HCT116 (cell line): ENCODE results near the gene BCL11B. TPM values are rescaled to one million over a fixed set of nuclear protein-coding genes. Genes with fewer than 3 reads are reported as not detected.

Experiments
- ATAC-seq: fragments of 200-7000 bp; cut with Tn5 transposase; 2 replicates; pipeline ENCODE4 v1.9.1; 2020; ENCODE audit warnings: mild to moderate bottlenecking, moderate library complexity
- BruUV-seq: library from RNA; stranded (reverse); fragments of 400-500 nt; replicated peaks from 2 replicates; lab custom pipeline; 2021; lab: Mats Ljungman, UMichigan
- CTCF ChIA-PET: fragments of 300-600 bp; sonication (Branson Sonifier 250); formaldehyde crosslinking; loops from one replicate; lab custom pipeline; 2021; ENCODE audit warnings: antibody characterized with exemption; lab: Charles Lee
- POLR2A ChIA-PET: fragments of 300-600, 350-600 bp; sonication (Branson Sonifier 250); formaldehyde crosslinking; loops from one replicate; lab custom pipeline; 2021; ENCODE audit warnings: antibody characterized with exemption; lab: Charles Lee
- RAD21 ChIA-PET, 2 experiments: fragments of 300-600 bp; sonication (Branson Sonifier 250); formaldehyde crosslinking; loops; one replicate each; lab custom pipeline; 2023; ENCODE audit warnings: low total read pairs in 2 of 2; ENCODE audit not compliant: uncharacterized antibody in 2 of 2, unreplicated experiment in 2 of 2, low non-redundant PET in 1 of 2; lab: Charles Lee
- DNase-seq: peaks from one replicate; pipeline ENCODE4 v3.0.0-alpha.2; 2010; ENCODE audit warnings: low read depth, low spot score
- H2AFZ ChIP-seq: fragments of 200-600 bp; shearing (Covaris generic), sonication (generic); 2 replicates; pipeline ENCODE4 v1.6.1; 2017; ENCODE audit warnings: low read depth, mixed run types, mixed read lengths, antibody characterized with exemption, low read length; ENCODE audit not compliant: poor library complexity, severe bottlenecking
- H3K27ac ChIP-seq: 2 replicates; pipeline ENCODE4 v1.5.1; 2012; ENCODE audit warnings: low read depth, low read length
- H3K27me3 ChIP-seq: fragments of 200-600 bp; sonication (generic); 2 replicates; pipeline ENCODE4 v1.6.1; 2016; ENCODE audit warnings: mixed run types, low read length, mixed read lengths; ENCODE audit not compliant: insufficient read depth
- H3K36me3 ChIP-seq, 2 experiments: fragments of 200-500 bp in 1 of 2; fragments of 200-600 bp in 1 of 2; sonication (Bioruptor generic) in 1 of 2; sonication (generic) in 1 of 2; 2 replicates each; pipeline versions ENCODE4 v1.5.1 to v1.6.1; 2014 to 2016; ENCODE audit warnings: low read length in 2 of 2, inconsistent platforms in 1 of 2, mixed read lengths in 1 of 2, mixed run types in 1 of 2; ENCODE audit not compliant: insufficient read depth in 2 of 2, control insufficient read depth in 1 of 2
- H3K4me1 ChIP-seq, 2 experiments: fragments of 200-600 bp in 1 of 2; sonication (generic) in 1 of 2; 2 replicates each; pipeline versions ENCODE4 v1.5.1 to v1.6.1; 2012 to 2017; ENCODE audit warnings: low read length in 2 of 2, inconsistent platforms in 1 of 2, mild to moderate bottlenecking in 1 of 2, mixed read lengths in 1 of 2, mixed run types in 1 of 2, moderate library complexity in 1 of 2; ENCODE audit not compliant: insufficient read depth in 2 of 2, control insufficient read depth in 1 of 2
- H3K4me2 ChIP-seq: fragments of 200-600 bp; sonication (generic); 2 replicates; pipeline ENCODE4 v1.6.1; 2017; ENCODE audit warnings: mixed run types, low read length, mixed read lengths
- H3K4me3 ChIP-seq, 2 experiments: fragments of 200-600 bp in 1 of 2; sonication (generic) in 1 of 2; replicated peaks in 1 of 2; 2 replicates each; pipeline ENCODE4 v1.5.1; 2011 to 2016; ENCODE audit warnings: low read length in 2 of 2, control low read depth in 1 of 2, low read depth in 1 of 2, mild to moderate bottlenecking in 1 of 2, mixed read lengths in 1 of 2, mixed run types in 1 of 2
- H3K79me2 ChIP-seq: fragments of 200-600 bp; sonication (generic); 2 replicates; pipeline ENCODE4 v1.6.1; 2017; ENCODE audit warnings: mild to moderate bottlenecking, mixed run types, low read length, moderate library complexity, mixed read lengths; ENCODE audit not compliant: insufficient read depth
- H3K9ac ChIP-seq: fragments of 200-600 bp; sonication (generic); 2 replicates; pipeline ENCODE4 v1.6.1; 2016; ENCODE audit warnings: low read length, mixed read lengths
- H3K9me2 ChIP-seq: fragments of 200-600 bp; sonication (generic), shearing (Covaris generic); 2 replicates; pipeline ENCODE4 v1.6.1; 2017; ENCODE audit warnings: mixed run types, mild to moderate bottlenecking, moderate library complexity; ENCODE audit not compliant: insufficient read depth
- H3K9me3 ChIP-seq, 2 experiments: fragments of 200-500 bp in 1 of 2; fragments of 200-600 bp in 1 of 2; sonication (Bioruptor generic) in 1 of 2; sonication (generic) in 1 of 2; 2 replicates each; pipeline ENCODE4 v1.6.1; 2014 to 2017; ENCODE audit warnings: low read length in 2 of 2, mixed read lengths in 2 of 2, inconsistent platforms in 1 of 2, low read depth in 1 of 2, mild to moderate bottlenecking in 1 of 2, mixed run types in 1 of 2, moderate library complexity in 1 of 2; ENCODE audit not compliant: control insufficient read depth in 1 of 2, insufficient read depth in 1 of 2
- H4K20me1 ChIP-seq: fragments of 200-600 bp; sonication (generic), shearing (Covaris generic); 2 replicates; pipeline ENCODE4 v1.6.1; 2017; ENCODE audit warnings: mixed run types, mild to moderate bottlenecking, moderate library complexity; ENCODE audit not compliant: insufficient read depth
- CEBPB ChIP-seq: IDR thresholded peaks from 2 replicates; pipeline ENCODE4 v1.6.1; 2012; ENCODE audit warnings: low read depth
- EGR1 ChIP-seq: IDR thresholded peaks from 2 replicates; pipeline ENCODE4 v1.6.1; 2012; ENCODE audit warnings: low read depth
- ELF1 ChIP-seq: IDR thresholded peaks from 2 replicates; pipeline ENCODE4 v1.6.1; 2012; ENCODE audit warnings: low read depth, borderline replicate concordance
- EZH2 ChIP-seq: fragments of 200-600 bp; sonication (generic); IDR thresholded peaks from 2 replicates; pipeline ENCODE4 v1.6.1; 2017; ENCODE audit warnings: antibody characterized with exemption, mixed run types
- EZH2phosphoT487 ChIP-seq: fragments of 200-600 bp; IDR thresholded peaks from 2 replicates; pipeline ENCODE4 v1.6.1; 2018; ENCODE audit warnings: antibody characterized with exemption, borderline replicate concordance
- FOSL1 ChIP-seq: IDR thresholded peaks from 2 replicates; pipeline ENCODE4 v1.6.1; 2012; ENCODE audit warnings: low read depth
- JUND ChIP-seq: IDR thresholded peaks from 2 replicates; pipeline ENCODE4 v1.6.1; 2012
- POLR2A ChIP-seq: IDR thresholded peaks from 2 replicates; pipeline ENCODE4 v1.7.0; 2011; ENCODE audit warnings: borderline replicate concordance; ENCODE audit not compliant: insufficient read depth, insufficient read length; ENCODE audit errors: extremely low read depth
- POLR2AphosphoS5 ChIP-seq: IDR thresholded peaks from 2 replicates; pipeline ENCODE4 v1.6.1; 2011; ENCODE audit warnings: mild to moderate bottlenecking, low read depth, low read length, moderate library complexity
- RAD21 ChIP-seq: IDR thresholded peaks from 2 replicates; pipeline ENCODE4 v1.6.1; 2012; ENCODE audit warnings: low read depth, mild to moderate bottlenecking
- SIN3A ChIP-seq: IDR thresholded peaks from 2 replicates; pipeline ENCODE4 v1.6.1; 2012; ENCODE audit warnings: low read depth
- SP1 ChIP-seq: IDR thresholded peaks from 2 replicates; pipeline ENCODE4 v1.6.1; 2012; ENCODE audit warnings: low read depth
- SRF ChIP-seq: IDR thresholded peaks from 2 replicates; pipeline ENCODE4 v1.6.1; 2012; ENCODE audit warnings: low read depth
- TCF7L2 ChIP-seq: IDR thresholded peaks from 2 replicates; pipeline ENCODE4 v1.7.0; 2011; ENCODE audit warnings: borderline replicate concordance, inconsistent platforms; ENCODE audit not compliant: insufficient read depth, insufficient read length; ENCODE audit errors: extremely low read depth
- YY1 ChIP-seq: IDR thresholded peaks from 2 replicates; pipeline ENCODE4 v1.6.1; 2011; ENCODE audit warnings: low read length, low read depth, moderate library complexity, mild to moderate bottlenecking; ENCODE audit not compliant: insufficient replicate concordance; ENCODE audit errors: extremely low read depth
- ZFX ChIP-seq: fragments of 450-650 bp; IDR thresholded peaks from 2 replicates; pipeline ENCODE4 v1.6.1; 2017
- ZNF274 ChIP-seq: fragments of 200-500 bp; sonication (Bioruptor generic); IDR thresholded peaks from 2 replicates; pipeline ENCODE4 v1.6.1; 2014; ENCODE audit warnings: mild to moderate bottlenecking, low read depth, low read length, inconsistent platforms
- intact Hi-C: fragments of 100-400 bp; cut with micrococcal nuclease; formaldehyde crosslinking; loops from 2 replicates; pipeline ENCODE4 v1.10.0; 2022
- total RNA-seq: library from RNA; stranded (reverse); gene quantifications from one replicate; pipeline ENCODE4 v1.2.1, GENCODE V29; 2021; ENCODE audit not compliant: unreplicated experiment
- TF ChIP-seq, protein P1 (sequence below): IDR thresholded peaks from 2 replicates; pipeline ENCODE4 v1.6.1; 2012
- TF ChIP-seq, protein P2 (sequence below), 3 experiments: fragments of 200-600 bp in 1 of 3; sonication (generic) in 1 of 3; IDR thresholded peaks in 2 of 3; conservative IDR thresholded peaks in 1 of 3; 2 replicates each; pipeline ENCODE4 v1.5.1; 2012 to 2017; ENCODE audit warnings: low read depth in 2 of 3, low read length in 2 of 3, antibody characterized with exemption in 1 of 3, borderline replicate concordance in 1 of 3, control low read depth in 1 of 3, mild to moderate bottlenecking in 1 of 3, mixed read lengths in 1 of 3, mixed run types in 1 of 3, moderate library complexity in 1 of 3; ENCODE audit not compliant: insufficient read depth in 1 of 3
- TF ChIP-seq, protein P3 (sequence below): IDR thresholded peaks from 2 replicates; pipeline ENCODE4 v1.6.1; 2012
- TF ChIP-seq, protein P4 (sequence below): IDR thresholded peaks from 2 replicates; pipeline ENCODE4 v1.6.1; 2011; ENCODE audit warnings: mild to moderate bottlenecking, low read length, moderate library complexity; ENCODE audit not compliant: insufficient replicate concordance; ENCODE audit errors: extremely low read depth

Gene BCL11B
- total RNA-seq, 1 experiment from 2014 or later, result 1.1 TPM

DNA sequence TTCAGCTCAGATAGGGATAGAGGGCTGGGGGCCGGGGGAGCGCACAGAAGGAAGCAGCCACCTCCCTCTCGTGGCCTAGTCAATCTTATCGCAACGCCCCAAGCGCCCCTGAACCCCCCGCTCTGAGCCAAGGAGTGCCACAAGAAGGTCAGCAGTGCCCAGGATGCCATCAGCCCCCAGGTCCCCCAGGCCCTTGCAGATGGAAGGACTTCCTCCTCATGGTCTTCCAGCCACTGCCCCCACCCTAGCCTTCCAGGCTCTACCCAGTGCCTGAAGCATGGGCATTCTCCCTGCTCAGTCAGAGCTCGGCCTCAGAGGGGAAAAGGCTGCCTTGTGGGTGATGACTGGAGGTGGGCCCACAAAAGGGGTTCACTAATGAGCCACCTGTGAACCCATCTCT, 68.2 kb downstream of the BCL11B start (continued):
- TF ChIP-seq SIN3A, result no peak
- TF ChIP-seq RAD21, result no peak
- TF ChIP-seq, protein P1, sequence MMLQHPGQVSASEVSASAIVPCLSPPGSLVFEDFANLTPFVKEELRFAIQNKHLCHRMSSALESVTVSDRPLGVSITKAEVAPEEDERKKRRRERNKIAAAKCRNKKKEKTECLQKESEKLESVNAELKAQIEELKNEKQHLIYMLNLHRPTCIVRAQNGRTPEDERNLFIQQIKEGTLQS, result no peak
- no peak for TF ChIP-seq SP1
- no peak for TF ChIP-seq SRF
- TF ChIP-seq ELF1, result no peak
- no peak for TF ChIP-seq YY1
- TF ChIP-seq, protein P2, sequence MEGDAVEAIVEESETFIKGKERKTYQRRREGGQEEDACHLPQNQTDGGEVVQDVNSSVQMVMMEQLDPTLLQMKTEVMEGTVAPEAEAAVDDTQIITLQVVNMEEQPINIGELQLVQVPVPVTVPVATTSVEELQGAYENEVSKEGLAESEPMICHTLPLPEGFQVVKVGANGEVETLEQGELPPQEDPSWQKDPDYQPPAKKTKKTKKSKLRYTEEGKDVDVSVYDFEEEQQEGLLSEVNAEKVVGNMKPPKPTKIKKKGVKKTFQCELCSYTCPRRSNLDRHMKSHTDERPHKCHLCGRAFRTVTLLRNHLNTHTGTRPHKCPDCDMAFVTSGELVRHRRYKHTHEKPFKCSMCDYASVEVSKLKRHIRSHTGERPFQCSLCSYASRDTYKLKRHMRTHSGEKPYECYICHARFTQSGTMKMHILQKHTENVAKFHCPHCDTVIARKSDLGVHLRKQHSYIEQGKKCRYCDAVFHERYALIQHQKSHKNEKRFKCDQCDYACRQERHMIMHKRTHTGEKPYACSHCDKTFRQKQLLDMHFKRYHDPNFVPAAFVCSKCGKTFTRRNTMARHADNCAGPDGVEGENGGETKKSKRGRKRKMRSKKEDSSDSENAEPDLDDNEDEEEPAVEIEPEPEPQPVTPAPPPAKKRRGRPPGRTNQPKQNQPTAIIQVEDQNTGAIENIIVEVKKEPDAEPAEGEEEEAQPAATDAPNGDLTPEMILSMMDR (IDR thresholded peaks at IDR 0.05 in 2 of 3, conservative IDR thresholded peaks at IDR 0.05 in 1 of 3; ENCODE audit: borderline replicate concordance in 1 of 3, insufficient read depth in 1 of 3, low read depth in 2 of 3, low read length in 2 of 3), result no peak
- no peak for TF ChIP-seq ZFX

DNA sequence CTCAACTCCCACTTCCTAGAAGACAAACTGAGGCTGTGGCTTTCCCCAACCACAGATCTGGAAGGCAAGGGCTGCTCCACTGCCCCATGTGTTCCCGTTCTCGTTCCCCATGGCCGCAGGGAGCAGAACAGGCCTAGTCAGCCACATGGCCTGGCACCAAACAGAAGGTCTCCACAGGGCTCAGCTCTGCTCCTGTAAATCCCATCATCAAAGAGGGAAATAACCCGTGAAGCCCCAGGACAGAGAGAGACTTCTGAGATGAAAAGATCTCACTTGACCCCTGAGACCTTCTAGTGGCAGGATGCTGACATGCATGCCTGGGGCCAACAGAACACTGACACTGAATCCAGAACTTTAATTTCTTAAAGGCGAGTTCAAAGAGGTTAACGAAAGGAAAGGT, 68.9 kb downstream of the BCL11B start:
- Histone ChIP-seq H3K4me3 (no peak overlapping the region), H2AFZ (no peak overlapping the region), H4K20me1 (no peaks in the 10 kb centered on the region), H3K9me3 (no peaks in the 10 kb centered on the region), H3K36me3 (no peaks in the 10 kb centered on the region), H3K9ac (no peak overlapping the region), H3K9me2 (no peaks in the 10 kb centered on the region), H3K27me3 (no peaks in the 10 kb centered on the region), H3K4me2 (no peak overlapping the region), H3K27ac (no peak overlapping the region), H3K79me2 (no peaks in the 10 kb centered on the region), H3K4me1 (no peaks in the 10 kb centered on the region)
- DNase-seq, result no peak
- RAD21 ChIA-PET, result no interaction called here
- POLR2A ChIA-PET, result no interaction called here
- BruUV-seq, result no TSS peak
- no peak for TF ChIP-seq EZH2
- TF ChIP-seq, protein P1, result no peak
- TF ChIP-seq CEBPB, result no peak
- TF ChIP-seq EZH2phosphoT487, result no peak
- TF ChIP-seq RAD21, result no peak
- TF ChIP-seq, protein P3, sequence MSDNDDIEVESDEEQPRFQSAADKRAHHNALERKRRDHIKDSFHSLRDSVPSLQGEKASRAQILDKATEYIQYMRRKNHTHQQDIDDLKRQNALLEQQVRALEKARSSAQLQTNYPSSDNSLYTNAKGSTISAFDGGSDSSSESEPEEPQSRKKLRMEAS, result no peak
- no peak for TF ChIP-seq SRF
- TF ChIP-seq EGR1, result no peak
- TF ChIP-seq ELF1, result no peak
- no peak for TF ChIP-seq JUND
- TF ChIP-seq SP1, result no peak
- TF ChIP-seq POLR2A, result no peak
- TF ChIP-seq, protein P4, sequence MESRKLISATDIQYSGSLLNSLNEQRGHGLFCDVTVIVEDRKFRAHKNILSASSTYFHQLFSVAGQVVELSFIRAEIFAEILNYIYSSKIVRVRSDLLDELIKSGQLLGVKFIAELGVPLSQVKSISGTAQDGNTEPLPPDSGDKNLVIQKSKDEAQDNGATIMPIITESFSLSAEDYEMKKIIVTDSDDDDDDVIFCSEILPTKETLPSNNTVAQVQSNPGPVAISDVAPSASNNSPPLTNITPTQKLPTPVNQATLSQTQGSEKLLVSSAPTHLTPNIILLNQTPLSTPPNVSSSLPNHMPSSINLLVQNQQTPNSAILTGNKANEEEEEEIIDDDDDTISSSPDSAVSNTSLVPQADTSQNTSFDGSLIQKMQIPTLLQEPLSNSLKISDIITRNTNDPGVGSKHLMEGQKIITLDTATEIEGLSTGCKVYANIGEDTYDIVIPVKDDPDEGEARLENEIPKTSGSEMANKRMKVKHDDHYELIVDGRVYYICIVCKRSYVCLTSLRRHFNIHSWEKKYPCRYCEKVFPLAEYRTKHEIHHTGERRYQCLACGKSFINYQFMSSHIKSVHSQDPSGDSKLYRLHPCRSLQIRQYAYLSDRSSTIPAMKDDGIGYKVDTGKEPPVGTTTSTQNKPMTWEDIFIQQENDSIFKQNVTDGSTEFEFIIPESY, result no peak
- TF ChIP-seq YY1, result no peak
- no peak for TF ChIP-seq POLR2AphosphoS5
- no peak for TF ChIP-seq ZNF274
- TF ChIP-seq TCF7L2, result no peak
- TF ChIP-seq FOSL1, result no peak
- CTCF ChIA-PET, result no interaction called here
- intact Hi-C loops, result no loop called here
- no peak for ATAC-seq
